Fibroblast of the aortic adventitia (primary cell): ENCODE data around the gene KRTAP19-3. TPM values are rescaled to one million over a fixed set of nuclear protein-coding genes. Genes with fewer than 3 reads are reported as not detected.
"Not testable (repeated sequence)": the region's sequence is repeated elsewhere in the genome, so short reads cannot be mapped to it uniquely, and the experiment has no call there.

ENCODE experiments used
- DNase-seq: peaks from one replicate; pipeline ENCODE4 v3.0.0-alpha.2; 2010; ENCODE audit warnings: low read depth
- H3K4me3 ChIP-seq: 2 replicates; pipeline ENCODE4 v1.5.1; 2011; ENCODE audit warnings: low read depth, mild to moderate bottlenecking, control low read depth, low read length, moderate library complexity
- CTCF ChIP-seq: IDR thresholded peaks from 2 replicates; pipeline ENCODE4 v1.5.1; 2011; ENCODE audit warnings: mild to moderate bottlenecking, low read length, control low read depth, inconsistent platforms; ENCODE audit not compliant: insufficient read depth
- total RNA-seq: library from RNA; depleted of rRNA; stranded (reverse); fragments of >200 nt; gene quantifications from 2 replicates; pipeline ENCODE4 v1.2.3, GENCODE V29; 2012; ENCODE audit warnings: low replicate concordance

KRTAP19-3 gene
- total RNA-seq = not detected in 2 replicates

GRCh38 chr21:30491963-30492428 is at the start of gene KRTAP19-3:
Gene KRTAP19-3 (minus strand): TSS chr21:30492013. CDS start chr21:30491957, 56 bp downstream.
- no peak for DNase-seq
- TF ChIP-seq CTCF = no peak
- H3K4me3 ChIP-seq = no peak within 1 kb of the TSS

GRCh38 chr21:30518876-30519275 is 27.1 kb upstream of the KRTAP19-3 start:
- no peak for TF ChIP-seq CTCF
- no peak overlapping the region for H3K4me3 ChIP-seq
- DNase-seq = no peak

- DNase-seq = no peak
- no peak overlapping the region for H3K4me3 ChIP-seq
- no peak for TF ChIP-seq CTCF
These were observed 23.9 kb upstream of the KRTAP19-3 start for GRCh38 chr21:30515681-30516080.

GRCh38 chr21:30505621-30506205 is 13.9 kb upstream of the KRTAP19-3 start:
- TF ChIP-seq CTCF = peak; percentile 2
- H3K4me3 ChIP-seq, DNase-seq: not testable (repeated sequence)

GRCh38 chr21:30502041-30502440 is 10.2 kb upstream of the KRTAP19-3 start, which contains the start of gene KRTAP19-5:
Gene KRTAP19-5 (minus strand): TSS chr21:30502141. CDS start chr21:30502090, 51 bp downstream.
- no peak for TF ChIP-seq CTCF
- DNase-seq = no peak
- no peak within 1 kb of the TSS for H3K4me3 ChIP-seq

GRCh38 chr21:30497065-30497464 is 5.3 kb upstream of the KRTAP19-3 start, which contains the start of gene KRTAP19-4:
Gene KRTAP19-4 (minus strand): TSS chr21:30497165. CDS start chr21:30497110, 55 bp downstream.
- H3K4me3 ChIP-seq = no peak within 1 kb of the TSS
- no peak for DNase-seq
- TF ChIP-seq CTCF = no peak
